Omental fat pad (tissue), 4 donors: Measurements from ENCODE around the gene LRRTM4. TPM values are rescaled to one million over a fixed set of nuclear protein-coding genes. Genes with fewer than 3 reads are reported as not detected.
"Not testable (repeated sequence)": the region's sequence is repeated elsewhere in the genome, so short reads cannot be mapped to it uniquely, and the experiment has no call there.

Source experiments
- ATAC-seq: fragments of 150-250 bp; one replicate; pipeline ENCODE4 v1.9.1; 2016; ENCODE audit warnings: mild to moderate bottlenecking, moderate library complexity; ENCODE audit not compliant: low FRiP score
- DNase-seq: peaks from one replicate; pipeline ENCODE4 v3.0.0-alpha.2; 2019; ENCODE audit warnings: low spot score
- CTCF ChIP-seq, 3 donors: fragments of 450-650 bp; IDR thresholded peaks; one replicate each; pipeline ENCODE4 v1.5.1; 2016 to 2017; ENCODE audit warnings: antibody characterized with exemption in 3 of 3, mild to moderate bottlenecking in 3 of 3, moderate library complexity in 2 of 3
- total RNA-seq, 4 donors: library from RNA; depleted of rRNA; stranded (reverse); fragments of >200 nt; gene quantifications; one replicate each; pipeline ENCODE4 v1.1.0, GENCODE V29; 2016

Gene LRRTM4
- total RNA-seq, 4 donors from 2014 or later: 0.32 TPM; not detected in 3

DNA sequence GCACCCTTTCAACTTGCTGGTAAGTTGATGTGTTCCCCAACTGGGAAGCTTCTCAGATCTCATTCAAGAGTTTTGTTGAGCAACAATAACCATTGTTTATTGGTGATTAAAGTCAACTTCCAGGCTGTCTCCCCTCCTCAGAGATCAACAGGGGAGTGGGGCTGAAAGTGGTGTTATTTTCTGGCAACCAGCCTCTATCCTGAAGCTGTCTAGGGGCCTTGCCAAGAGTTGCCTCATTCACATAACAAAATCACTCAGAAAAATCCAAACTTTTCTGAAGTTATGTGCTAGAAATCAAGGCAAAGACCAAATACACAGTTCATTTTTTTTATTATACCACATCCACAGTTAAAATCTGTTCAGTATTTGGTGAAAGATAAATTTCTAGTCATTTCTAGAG is 788.4 kb downstream of the LRRTM4 start:
- ATAC-seq (no peak), DNase-seq (no peak)
- TF ChIP-seq CTCF (IDR thresholded peaks at IDR 0.05): no peak

DNA sequence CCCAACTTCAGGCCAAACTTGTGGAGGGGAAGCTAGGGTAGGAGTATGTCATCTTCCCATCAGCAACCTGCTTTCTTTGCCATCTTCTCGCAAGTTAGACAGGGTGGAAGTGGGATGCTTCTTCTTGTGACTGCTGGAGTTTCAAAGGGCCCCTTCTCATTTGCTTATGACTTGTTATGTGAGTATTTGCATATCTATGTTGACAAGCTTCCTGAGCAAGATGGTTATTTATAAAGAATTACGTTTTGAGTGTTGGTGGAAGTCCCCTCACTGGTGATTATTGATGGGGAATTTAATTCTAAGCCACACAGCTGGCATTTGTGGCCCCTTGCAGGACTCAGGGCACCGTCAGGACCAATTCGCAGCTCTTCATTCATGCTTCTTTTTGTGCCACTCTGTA is 791.0 kb downstream of the LRRTM4 start:
- no peak for TF ChIP-seq CTCF (IDR thresholded peaks at IDR 0.05)
- DNase-seq (no peak), ATAC-seq (no peak)

DNA sequence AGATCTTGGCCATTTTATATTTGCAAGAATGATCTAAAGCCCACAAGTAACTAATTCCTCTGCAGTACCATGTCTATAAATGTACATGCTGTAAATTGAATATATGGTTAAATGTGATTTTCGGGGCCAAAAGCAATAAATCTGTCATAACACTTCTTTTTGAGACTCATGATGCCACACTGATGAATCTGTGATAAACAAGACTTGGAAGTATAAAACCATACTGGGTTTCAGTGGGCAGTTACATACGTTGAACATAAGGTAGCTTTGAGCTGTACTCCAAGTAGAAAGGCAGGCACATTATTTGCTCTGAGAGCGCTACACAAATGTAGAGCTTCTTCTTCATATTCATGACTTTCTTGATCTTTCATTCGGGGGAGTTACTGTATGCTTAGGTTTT is 792.2 kb downstream of the LRRTM4 start:
- ATAC-seq (no peak), DNase-seq (no peak)
- no peak for TF ChIP-seq CTCF (IDR thresholded peaks at IDR 0.05)

DNA sequence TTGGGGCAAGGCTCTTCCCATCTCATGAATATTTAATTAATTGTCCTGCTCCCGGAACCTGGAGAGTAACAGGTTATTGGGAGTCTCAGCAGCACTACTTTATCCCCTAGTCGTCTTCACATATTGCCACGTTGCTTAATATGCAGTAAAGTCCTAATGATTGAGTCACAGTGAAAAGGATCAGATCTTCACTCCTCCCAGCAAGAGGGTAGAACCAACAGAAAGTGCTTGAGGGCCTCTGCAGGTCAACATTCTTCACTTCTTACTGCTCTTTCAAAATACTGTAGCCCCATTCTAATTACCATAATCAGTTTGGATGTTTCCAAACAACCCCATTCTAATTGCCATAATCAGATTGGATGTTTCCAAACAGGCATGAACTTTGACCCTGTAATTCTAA is 801.0 kb downstream of the LRRTM4 start:
- ATAC-seq (no peak), DNase-seq (no peak)
- no peak for TF ChIP-seq CTCF (IDR thresholded peaks at IDR 0.05)

GRCh38 chr2:76713312-76713711 is 808.9 kb downstream of the LRRTM4 start:
- DNase-seq: no peak
- ATAC-seq: no peak
- no peak for TF ChIP-seq CTCF (IDR thresholded peaks at IDR 0.05)

GRCh38 chr2:76711490-76711889 is 810.7 kb downstream of the LRRTM4 start:
- DNase-seq (no peak), ATAC-seq (no peak)
- no peak for TF ChIP-seq CTCF (IDR thresholded peaks at IDR 0.05)

- ATAC-seq (no peak), DNase-seq (no peak)
- TF ChIP-seq CTCF (IDR thresholded peaks at IDR 0.05): no peak
These were observed 821.3 kb downstream of the LRRTM4 start for GRCh38 chr2:76700894-76701293.

DNA sequence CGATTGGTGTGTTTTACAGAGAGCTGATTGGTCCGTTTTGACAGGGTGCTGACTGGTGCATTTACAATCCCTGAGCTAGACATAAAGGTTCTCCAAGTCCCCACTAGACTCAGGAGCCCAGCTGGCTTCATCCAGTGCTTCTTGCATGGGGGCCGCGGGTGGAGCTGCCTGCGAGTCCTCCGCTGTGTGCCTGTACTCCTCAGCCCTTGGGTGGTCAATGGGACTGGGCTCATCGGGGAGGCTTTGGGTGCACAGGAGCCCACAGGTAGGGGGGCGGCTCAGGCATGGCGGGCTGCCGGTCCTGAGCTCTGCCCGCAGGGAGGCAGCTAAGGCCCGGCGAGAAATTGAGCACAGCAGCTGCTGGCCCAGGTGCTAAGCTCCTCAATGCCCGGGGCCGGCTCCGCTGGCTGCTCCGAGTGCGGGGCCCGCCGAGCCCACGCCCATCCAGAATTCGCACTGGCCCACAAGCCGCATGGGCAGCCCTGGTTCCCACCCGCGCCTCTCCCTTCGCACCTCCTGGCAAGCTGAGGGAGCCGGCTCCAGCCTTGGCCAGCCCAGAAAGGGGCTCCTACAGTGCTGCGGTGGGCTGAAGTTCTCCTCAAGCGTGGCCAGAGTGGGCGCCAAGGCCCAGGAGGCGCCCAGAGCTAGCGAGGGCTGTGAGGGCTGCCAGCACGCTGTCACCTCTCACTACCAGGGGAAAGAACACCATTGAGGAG is 824.0 kb downstream of the LRRTM4 start:
- ATAC-seq, DNase-seq: not testable (repeated sequence)
